IPS-15b (cell line): Measurements from ENCODE around the gene NCKAP5.

Source experiments
- H3K27me3 ChIP-seq: one replicate; pipeline ENCODE4 v1.6.1; 2013; ENCODE audit warnings: low read length; ENCODE audit not compliant: control insufficient read depth, insufficient read depth
- H3K36me3 ChIP-seq: one replicate; pipeline ENCODE4 v1.6.1; 2013; ENCODE audit warnings: low read length; ENCODE audit not compliant: control insufficient read depth, insufficient read depth
- H3K4me1 ChIP-seq: one replicate; pipeline ENCODE4 v1.6.1; 2013; ENCODE audit warnings: mild to moderate bottlenecking, low read length; ENCODE audit not compliant: control insufficient read depth, insufficient read depth
- H3K4me3 ChIP-seq: one replicate; pipeline ENCODE4 v1.5.1; 2013; ENCODE audit warnings: low read depth, low read length
- H3K9ac ChIP-seq: one replicate; pipeline ENCODE4 v1.6.1; 2013; ENCODE audit warnings: low read depth, mild to moderate bottlenecking, low read length
- H3K9me3 ChIP-seq: one replicate; pipeline ENCODE4 v1.6.1; 2013; ENCODE audit warnings: mild to moderate bottlenecking, low read length; ENCODE audit not compliant: control insufficient read depth, insufficient read depth

NCKAP5 gene

GRCh38 chr2:133334923-133335322, 233.3 kb downstream of the NCKAP5 start:
- Histone ChIP-seq H3K4me3 (no peak overlapping the region), H3K36me3 (no peaks in the 10 kb centered on the region), H3K4me1 (peaks cover 6% of the 10 kb centered on the region), H3K9ac (no peak overlapping the region), H3K27me3 (no peaks in the 10 kb centered on the region), H3K9me3 (no peaks in the 10 kb centered on the region)

GRCh38 chr2:133333181-133333580, 235.1 kb downstream of the NCKAP5 start:
- Histone ChIP-seq H3K36me3 (no peaks in the 10 kb centered on the region), H3K9ac (no peak overlapping the region), H3K4me1 (peaks cover 6% of the 10 kb centered on the region), H3K27me3 (no peaks in the 10 kb centered on the region), H3K4me3 (no peak overlapping the region), H3K9me3 (no peaks in the 10 kb centered on the region)

- no peaks in the 10 kb centered on the region for H3K9me3 ChIP-seq
- H3K4me1 ChIP-seq, result peaks cover 9% of the 10 kb centered on the region
Observed at GRCh38 chr2:133331436-133331835, 236.8 kb downstream of the NCKAP5 start.

GRCh38 chr2:133326652-133327397, 241.4 kb downstream of the NCKAP5 start:
- H3K9me3 ChIP-seq, result no peaks in the 10 kb centered on the region
- no peak overlapping the region for H3K9ac ChIP-seq
- no peaks in the 10 kb centered on the region for H3K27me3 ChIP-seq
- H3K36me3 ChIP-seq, result no peaks in the 10 kb centered on the region
- H3K4me1 ChIP-seq, result peaks cover 3% of the 10 kb centered on the region
- H3K4me3 ChIP-seq, result no peak overlapping the region

More at GRCh38 chr2:133331436-133331835, 236.8 kb downstream of the NCKAP5 start:
- no peak overlapping the region for H3K4me3 ChIP-seq
- H3K27me3 ChIP-seq, result no peaks in the 10 kb centered on the region
- no peaks in the 10 kb centered on the region for H3K36me3 ChIP-seq
- H3K9ac ChIP-seq, result no peak overlapping the region

- Histone ChIP-seq H3K9ac (no peak overlapping the region), H3K4me3 (no peak overlapping the region), H3K9me3 (no peaks in the 10 kb centered on the region), H3K36me3 (no peaks in the 10 kb centered on the region), H3K4me1 (peaks cover 3% of the 10 kb centered on the region), H3K27me3 (no peaks in the 10 kb centered on the region)
Observed at GRCh38 chr2:133324150-133324561, 244.1 kb downstream of the NCKAP5 start.

GRCh38 chr2:133322909-133323308, 245.4 kb downstream of the NCKAP5 start:
- peaks cover 3% of the 10 kb centered on the region for H3K4me1 ChIP-seq
- H3K36me3 ChIP-seq, result no peaks in the 10 kb centered on the region
- no peak overlapping the region for H3K9ac ChIP-seq
- no peaks in the 10 kb centered on the region for H3K27me3 ChIP-seq
- H3K9me3 ChIP-seq, result no peaks in the 10 kb centered on the region
- H3K4me3 ChIP-seq, result no peak overlapping the region

GRCh38 chr2:133317178-133317577, 251.1 kb downstream of the NCKAP5 start:
- Histone ChIP-seq H3K4me1 (no peaks in the 10 kb centered on the region), H3K9ac (no peak overlapping the region), H3K4me3 (no peak overlapping the region), H3K9me3 (no peaks in the 10 kb centered on the region), H3K27me3 (no peaks in the 10 kb centered on the region), H3K36me3 (no peaks in the 10 kb centered on the region)

- Histone ChIP-seq H3K9me3 (no peaks in the 10 kb centered on the region), H3K36me3 (no peaks in the 10 kb centered on the region), H3K4me1 (no peaks in the 10 kb centered on the region), H3K27me3 (no peaks in the 10 kb centered on the region), H3K4me3 (no peak overlapping the region), H3K9ac (no peak overlapping the region)
Observed at GRCh38 chr2:133316557-133316956, 251.7 kb downstream of the NCKAP5 start.

- H3K9me3 ChIP-seq, result no peaks in the 10 kb centered on the region
- no peaks in the 10 kb centered on the region for H3K36me3 ChIP-seq
- H3K4me3 ChIP-seq, result no peak overlapping the region
- no peaks in the 10 kb centered on the region for H3K27me3 ChIP-seq
- H3K9ac ChIP-seq, result no peak overlapping the region
- H3K4me1 ChIP-seq, result no peaks in the 10 kb centered on the region
Observed at GRCh38 chr2:133315280-133315679, 253.0 kb downstream of the NCKAP5 start.

- Histone ChIP-seq H3K4me3 (no peak overlapping the region), H3K9me3 (no peaks in the 10 kb centered on the region), H3K36me3 (no peaks in the 10 kb centered on the region), H3K27me3 (no peaks in the 10 kb centered on the region), H3K4me1 (no peaks in the 10 kb centered on the region), H3K9ac (no peak overlapping the region)
Observed at GRCh38 chr2:133314795-133315194, 253.5 kb downstream of the NCKAP5 start.

- Histone ChIP-seq H3K36me3 (no peaks in the 10 kb centered on the region), H3K27me3 (no peaks in the 10 kb centered on the region), H3K9me3 (no peaks in the 10 kb centered on the region), H3K4me3 (no peak overlapping the region), H3K4me1 (no peaks in the 10 kb centered on the region), H3K9ac (no peak overlapping the region)
Observed at GRCh38 chr2:133312038-133312729, 256.1 kb downstream of the NCKAP5 start.

GRCh38 chr2:133306236-133306635, 262.0 kb downstream of the NCKAP5 start:
- H3K9me3 ChIP-seq, result no peaks in the 10 kb centered on the region
- no peaks in the 10 kb centered on the region for H3K4me1 ChIP-seq
- H3K4me3 ChIP-seq, result no peak overlapping the region
- H3K9ac ChIP-seq, result no peak overlapping the region
- no peaks in the 10 kb centered on the region for H3K36me3 ChIP-seq
- H3K27me3 ChIP-seq, result no peaks in the 10 kb centered on the region
